A549 (cell line): ENCODE data around the gene HPCAL1. TPM values are rescaled to one million over a fixed set of nuclear protein-coding genes. Genes with fewer than 3 reads are reported as not detected.
"Not testable (repeated sequence)": the region's sequence is repeated elsewhere in the genome, so short reads cannot be mapped to it uniquely, and the experiment has no call there.

Experiments
- ATAC-seq, 2 experiments: fragments of 200-7000 bp in 1 of 2; fragments of >200 bp in 1 of 2; cut with Nextera tagmentation in 1 of 2; cut with Tn5 transposase in 1 of 2; 3 replicates each; pipeline versions ENCODE4 v1.8.0 to v1.9.1; 2018 to 2020; ENCODE audit warnings: mild to moderate bottlenecking in 1 of 2, moderate library complexity in 1 of 2
- CTCF ChIA-PET: fragments of 300-600 bp; sonication (Branson Sonifier 250); formaldehyde crosslinking; extraction: SDS; loops from one replicate; lab custom pipeline; 2021; ENCODE audit warnings: antibody characterized with exemption, inconsistent platforms; lab: Yijun Ruan, JAX
- POLR2A ChIA-PET: fragments of 350-600 bp; formaldehyde crosslinking; extraction: SDS; loops from one replicate; lab custom pipeline; 2021; ENCODE audit warnings: antibody characterized with exemption, inconsistent platforms; lab: Yijun Ruan, JAX
- DNase-seq, 2 experiments: peaks; one replicate each; pipeline versions ENCODE4 v3.0.0 to v3.0.0-alpha.2; 2011 to 2016; ENCODE audit warnings: low read depth in 1 of 2, low spot score in 1 of 2
- FAIRE-seq: peaks from 2 replicates; lab custom pipeline; 2011; peaks lifted over from hg19 to GRCh38; lab: Jason Lieb, UNC
- H3K27ac ChIP-seq, 2 experiments: fragments of >200 bp; sonication (Bioruptor Twin); formaldehyde crosslinking; 3 replicates each; pipeline ENCODE4 v1.5.1; 2016 to 2017
- H3K4me1 ChIP-seq: fragments of >200 bp; sonication (Bioruptor Twin); formaldehyde crosslinking; 3 replicates; pipeline ENCODE4 v1.6.1; 2016
- H3K4me2 ChIP-seq: fragments of >200 bp; sonication (Bioruptor Twin); formaldehyde crosslinking; 3 replicates; pipeline ENCODE4 v1.6.1; 2016
- H3K4me3 ChIP-seq: fragments of >200 bp; sonication (Bioruptor Twin); formaldehyde crosslinking; 3 replicates; pipeline ENCODE4 v1.5.1; 2016
- H3K9me3 ChIP-seq: fragments of >200 bp; sonication (Bioruptor Twin); formaldehyde crosslinking; 3 replicates; pipeline ENCODE4 v1.6.1; 2016
- CBX8 ChIP-seq: fragments of 200-600 bp; sonication (generic); IDR thresholded peaks from 2 replicates; pipeline ENCODE4 v1.6.1; 2016
- CEBPB ChIP-seq, 2 experiments: fragments of >200 bp in 1 of 2; sonication (Bioruptor Twin) in 1 of 2; formaldehyde crosslinking in 1 of 2; IDR thresholded peaks; 2 replicates each; pipeline ENCODE4 v1.6.1; 2012 to 2016
- CHD2 ChIP-seq: fragments of 150-350 bp; IDR thresholded peaks from 2 replicates; pipeline ENCODE4 v1.6.1; 2014; ENCODE audit warnings: low read length; ENCODE audit not compliant: partially characterized antibody
- CHD4 ChIP-seq: fragments of 200-600 bp; sonication (generic); IDR thresholded peaks from 2 replicates; pipeline ENCODE4 v1.6.1; 2016; ENCODE audit warnings: antibody characterized with exemption, mild to moderate bottlenecking, borderline replicate concordance
- EHMT2 ChIP-seq: fragments of 200-600 bp; sonication (generic); IDR thresholded peaks from 2 replicates; pipeline ENCODE4 v1.6.1; 2016; ENCODE audit warnings: antibody characterized with exemption, low read depth, mild to moderate bottlenecking, moderate library complexity
- EP300 ChIP-seq, 2 experiments: fragments of >200 bp; sonication (Bioruptor Twin); formaldehyde crosslinking; IDR thresholded peaks; 2 replicates in 1 of 2; 3 replicates in 1 of 2; pipeline ENCODE4 v1.6.1; 2016 to 2017
- ESRRA ChIP-seq: fragments of 150-350 bp; IDR thresholded peaks from 2 replicates; pipeline ENCODE4 v1.6.1; 2014; ENCODE audit warnings: mild to moderate bottlenecking, low read length, borderline replicate concordance
- FOSB ChIP-seq: fragments of 250-450 bp; sonication (Bioruptor Pico); IDR thresholded peaks from 2 replicates; pipeline ENCODE4 v1.5.0; 2020; ENCODE audit warnings: mild to moderate bottlenecking, moderate library complexity
- HDAC2 ChIP-seq: fragments of 200-600 bp; sonication (generic); IDR thresholded peaks from 2 replicates; pipeline ENCODE4 v1.6.1; 2016
- HEYL ChIP-seq: fragments of 250-450 bp; sonication (Bioruptor Pico); IDR thresholded peaks from 2 replicates; pipeline ENCODE4 v1.8.0; 2021; ENCODE audit warnings: mild to moderate bottlenecking, moderate library complexity
- HOXB13 ChIP-seq: fragments of 250-450 bp; sonication (Bioruptor Pico); IDR thresholded peaks from 2 replicates; pipeline ENCODE4 v1.5.0; 2020; ENCODE audit warnings: low read depth, mild to moderate bottlenecking, moderate library complexity
- MAFK ChIP-seq: fragments of 450-650 bp; IDR thresholded peaks from 2 replicates; pipeline ENCODE4 v1.6.1; 2014; ENCODE audit not compliant: partially characterized antibody
- MAZ ChIP-seq: fragments of 150-350 bp; IDR thresholded peaks from 2 replicates; pipeline ENCODE4 v1.6.1; 2014; ENCODE audit warnings: antibody characterized with exemption, low read depth, low read length, borderline replicate concordance
- NFE2L2 ChIP-seq: fragments of 150-350 bp; conservative IDR thresholded peaks from 2 replicates; pipeline ENCODE4 v1.6.1; 2014; ENCODE audit warnings: low read length
- NPAS2 ChIP-seq: fragments of 250-450 bp; sonication (Bioruptor Pico); IDR thresholded peaks from 2 replicates; pipeline ENCODE4 v1.8.0; 2022; ENCODE audit warnings: mild to moderate bottlenecking, moderate library complexity, borderline replicate concordance
- NR3C1 ChIP-seq: fragments of >200 bp; sonication (Bioruptor Twin); formaldehyde crosslinking; IDR thresholded peaks from 3 replicates; pipeline ENCODE4 v1.6.1; 2017
- PHF8 ChIP-seq: fragments of 200-600 bp; sonication (generic); IDR thresholded peaks from 2 replicates; pipeline ENCODE4 v1.6.1; 2016; ENCODE audit warnings: low read depth, mild to moderate bottlenecking, antibody characterized with exemption, moderate library complexity, borderline replicate concordance
- POLR2A ChIP-seq: IDR thresholded peaks from 2 replicates; pipeline ENCODE4 v1.6.1; 2012; ENCODE audit warnings: mild to moderate bottlenecking, low read length
- RNF2 ChIP-seq: fragments of 200-600 bp; sonication (generic); IDR thresholded peaks from 2 replicates; pipeline ENCODE4 v1.6.1; 2016; ENCODE audit warnings: low read depth, mild to moderate bottlenecking, antibody characterized with exemption, moderate library complexity, borderline replicate concordance
- SMC3 ChIP-seq: fragments of >200 bp; sonication (Bioruptor Twin); formaldehyde crosslinking; IDR thresholded peaks from 3 replicates; pipeline ENCODE4 v1.6.1; 2018; ENCODE audit warnings: inconsistent platforms
- TFCP2L1 ChIP-seq: fragments of 250-450 bp; sonication (Bioruptor Pico); IDR thresholded peaks from 2 replicates; pipeline ENCODE4 v1.5.0; 2021; ENCODE audit warnings: mild to moderate bottlenecking
- TP53 ChIP-seq: fragments of 250-450 bp; sonication (Bioruptor Pico); IDR thresholded peaks from 2 replicates; pipeline ENCODE4 v1.5.0; 2021; ENCODE audit warnings: mild to moderate bottlenecking, moderate library complexity
- WGBS: methylation state at CpG from one replicate; pipeline ENCODE4 v1.1.6; 2017; ENCODE audit errors: missing lambda C conversion rate; 5-methylcytosine and 5-hydroxymethylcytosine counted together
- polyA plus RNA-seq, 4 experiments: library from polyadenylated mRNA; depleted of rRNA in 3 of 4; stranded (reverse); fragments of >200 nt; fragmentation: RNase III in 1 of 4; extraction: RNeasy Plus Mini Kit Qiagen cat#74134 plus additional on column Dnase treatment in 1 of 4; gene quantifications; 2 replicates in 3 of 4; 3 replicates in 1 of 4; pipeline ENCODE4 v1.2.3, GENCODE V29; 2011 to 2017
- TF ChIP-seq, protein P1 (sequence below): fragments of >200 bp; sonication (Bioruptor Twin); formaldehyde crosslinking; IDR thresholded peaks from 3 replicates; pipeline ENCODE4 v1.5.1; 2016
- TF ChIP-seq, protein P2 (sequence below): IDR thresholded peaks from 2 replicates; pipeline ENCODE4 v1.6.1; 2012; ENCODE audit warnings: low read depth, borderline replicate concordance
- TF ChIP-seq, protein P3 (sequence below): fragments of 150-350 bp; IDR thresholded peaks from 2 replicates; pipeline ENCODE4 v1.6.1; 2014; ENCODE audit warnings: low read depth, mild to moderate bottlenecking, low read length
- TF ChIP-seq, protein P4 (sequence below): fragments of 450-650 bp; IDR thresholded peaks from 2 replicates; pipeline ENCODE4 v1.6.1; 2014; ENCODE audit warnings: antibody characterized with exemption

Gene HPCAL1
- polyA plus RNA-seq, 2 of the 4 experiments (the other 2 are of a cell fraction) = 44.4 to 66.4 TPM

DNA sequence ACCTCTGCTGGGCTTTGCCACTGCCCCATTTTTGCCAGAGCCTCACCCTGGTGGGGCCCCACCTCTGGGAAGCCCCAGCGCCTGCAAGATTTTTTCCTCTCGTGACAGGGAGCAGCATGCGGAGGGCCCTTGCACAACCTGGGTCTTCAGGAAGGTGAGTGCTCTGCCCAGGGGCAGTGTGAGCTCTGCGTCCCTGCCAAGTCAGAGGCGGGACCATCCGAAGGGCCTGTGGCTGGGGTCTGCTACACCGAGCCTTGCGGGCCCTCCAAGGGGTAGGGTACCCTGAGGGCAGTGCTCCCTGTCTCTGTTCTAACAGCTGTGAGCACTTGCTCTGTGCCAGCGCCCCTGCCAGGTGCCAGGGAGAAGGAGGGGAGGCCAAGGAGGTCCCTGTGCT, 151.2 kb downstream of the HPCAL1 start:
- TF ChIP-seq TP53 (CRISPR knock-in tag) = no peak
- TF ChIP-seq, protein P1, sequence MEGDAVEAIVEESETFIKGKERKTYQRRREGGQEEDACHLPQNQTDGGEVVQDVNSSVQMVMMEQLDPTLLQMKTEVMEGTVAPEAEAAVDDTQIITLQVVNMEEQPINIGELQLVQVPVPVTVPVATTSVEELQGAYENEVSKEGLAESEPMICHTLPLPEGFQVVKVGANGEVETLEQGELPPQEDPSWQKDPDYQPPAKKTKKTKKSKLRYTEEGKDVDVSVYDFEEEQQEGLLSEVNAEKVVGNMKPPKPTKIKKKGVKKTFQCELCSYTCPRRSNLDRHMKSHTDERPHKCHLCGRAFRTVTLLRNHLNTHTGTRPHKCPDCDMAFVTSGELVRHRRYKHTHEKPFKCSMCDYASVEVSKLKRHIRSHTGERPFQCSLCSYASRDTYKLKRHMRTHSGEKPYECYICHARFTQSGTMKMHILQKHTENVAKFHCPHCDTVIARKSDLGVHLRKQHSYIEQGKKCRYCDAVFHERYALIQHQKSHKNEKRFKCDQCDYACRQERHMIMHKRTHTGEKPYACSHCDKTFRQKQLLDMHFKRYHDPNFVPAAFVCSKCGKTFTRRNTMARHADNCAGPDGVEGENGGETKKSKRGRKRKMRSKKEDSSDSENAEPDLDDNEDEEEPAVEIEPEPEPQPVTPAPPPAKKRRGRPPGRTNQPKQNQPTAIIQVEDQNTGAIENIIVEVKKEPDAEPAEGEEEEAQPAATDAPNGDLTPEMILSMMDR = no peak
- no peak for TF ChIP-seq HOXB13 (CRISPR knock-in tag)
- no peak for TF ChIP-seq MAZ
- no peak for TF ChIP-seq MAFK
- TF ChIP-seq CEBPB (IDR thresholded peaks at IDR 0.05) = no peak
- TF ChIP-seq PHF8 = no peak
- TF ChIP-seq RNF2 = no peak
- no peak for TF ChIP-seq POLR2A
- TF ChIP-seq CHD4 = no peak
- TF ChIP-seq, protein P2, sequence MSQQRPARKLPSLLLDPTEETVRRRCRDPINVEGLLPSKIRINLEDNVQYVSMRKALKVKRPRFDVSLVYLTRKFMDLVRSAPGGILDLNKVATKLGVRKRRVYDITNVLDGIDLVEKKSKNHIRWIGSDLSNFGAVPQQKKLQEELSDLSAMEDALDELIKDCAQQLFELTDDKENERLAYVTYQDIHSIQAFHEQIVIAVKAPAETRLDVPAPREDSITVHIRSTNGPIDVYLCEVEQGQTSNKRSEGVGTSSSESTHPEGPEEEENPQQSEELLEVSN = no peak
- TF ChIP-seq, protein P3, sequence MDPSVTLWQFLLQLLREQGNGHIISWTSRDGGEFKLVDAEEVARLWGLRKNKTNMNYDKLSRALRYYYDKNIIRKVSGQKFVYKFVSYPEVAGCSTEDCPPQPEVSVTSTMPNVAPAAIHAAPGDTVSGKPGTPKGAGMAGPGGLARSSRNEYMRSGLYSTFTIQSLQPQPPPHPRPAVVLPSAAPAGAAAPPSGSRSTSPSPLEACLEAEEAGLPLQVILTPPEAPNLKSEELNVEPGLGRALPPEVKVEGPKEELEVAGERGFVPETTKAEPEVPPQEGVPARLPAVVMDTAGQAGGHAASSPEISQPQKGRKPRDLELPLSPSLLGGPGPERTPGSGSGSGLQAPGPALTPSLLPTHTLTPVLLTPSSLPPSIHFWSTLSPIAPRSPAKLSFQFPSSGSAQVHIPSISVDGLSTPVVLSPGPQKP = no peak
- ATAC-seq (no peak), DNase-seq (no peak), FAIRE-seq (no peak)
- 90% methylated on average over 8 of the region's 9 CpGs for WGBS
- Histone ChIP-seq H3K4me2 (no peak overlapping the region), H3K4me1 (peaks cover 52% of the 10 kb centered on the region), H3K27ac (peak overlapping the region; percentile 46 to 79; a peak in 5 of 6 replicates), H3K4me3 (no peak overlapping the region), H3K9me3 (no peaks in the 10 kb centered on the region)
- ChIA-PET POLR2A (no interaction called here), CTCF (interaction anchor here (1.0 to 1.2 kb wide), 2 partner anchors 18 to 38 kb away, joined by 3 to 5 read pairs; no protein-coding TSS in a partner anchor)

DNA sequence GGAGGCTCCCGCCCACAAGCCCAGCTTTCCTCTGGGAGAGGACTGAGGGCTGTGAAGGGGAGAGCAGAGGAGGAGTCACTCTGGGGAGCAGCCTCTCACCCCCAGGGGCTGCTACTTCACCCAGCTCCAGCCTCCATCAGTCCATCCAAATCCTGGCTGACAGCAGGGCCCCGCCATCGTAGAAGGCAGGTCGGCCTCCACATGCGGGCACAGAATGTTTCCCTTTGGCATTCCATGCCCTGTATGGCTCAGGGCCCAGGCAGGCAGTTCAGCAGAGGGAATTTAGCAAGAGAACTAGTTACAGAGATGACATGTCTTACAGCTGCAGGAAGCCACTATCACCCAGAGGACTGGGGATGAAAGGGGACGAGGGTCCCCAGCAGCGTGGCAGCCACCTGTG, 151.8 kb downstream of the HPCAL1 start:
- DNase-seq (no peak), FAIRE-seq (no peak), ATAC-seq (no peak)
- TF ChIP-seq CBX8 (no peak), SMC3 (no peak), EHMT2 (no peak), HEYL (no peak), TFCP2L1 (CRISPR knock-in tag) (no peak), MAZ (no peak), NR3C1 (no peak), CHD2 (no peak), FOSB (no peak), EP300 (IDR thresholded peaks at IDR 0.05) (no peak), NPAS2 (CRISPR knock-in tag) (no peak), HDAC2 (no peak), NFE2L2 (no peak), ESRRA (no peak)
- TF ChIP-seq, protein P4, sequence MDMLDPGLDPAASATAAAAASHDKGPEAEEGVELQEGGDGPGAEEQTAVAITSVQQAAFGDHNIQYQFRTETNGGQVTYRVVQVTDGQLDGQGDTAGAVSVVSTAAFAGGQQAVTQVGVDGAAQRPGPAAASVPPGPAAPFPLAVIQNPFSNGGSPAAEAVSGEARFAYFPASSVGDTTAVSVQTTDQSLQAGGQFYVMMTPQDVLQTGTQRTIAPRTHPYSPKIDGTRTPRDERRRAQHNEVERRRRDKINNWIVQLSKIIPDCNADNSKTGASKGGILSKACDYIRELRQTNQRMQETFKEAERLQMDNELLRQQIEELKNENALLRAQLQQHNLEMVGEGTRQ = no peak
- 81% methylated on average over 7 of the region's 7 CpGs for WGBS
- ChIA-PET CTCF (interaction anchor here (0.6 to 1.9 kb wide), 5 partner anchors 11 to 312 kb away, joined by 3 to 5 read pairs (median 3); no protein-coding TSS in a partner anchor), POLR2A (no interaction called here)
- H3K4me1 ChIP-seq = peaks cover 46% of the 10 kb centered on the region
- H3K9me3 ChIP-seq = no peaks in the 10 kb centered on the region
- no peak overlapping the region for H3K4me3 ChIP-seq
- peak overlapping the region; percentile 46 to 79; a peak in 5 of 6 replicates for H3K27ac ChIP-seq
- no peak overlapping the region for H3K4me2 ChIP-seq

DNA sequence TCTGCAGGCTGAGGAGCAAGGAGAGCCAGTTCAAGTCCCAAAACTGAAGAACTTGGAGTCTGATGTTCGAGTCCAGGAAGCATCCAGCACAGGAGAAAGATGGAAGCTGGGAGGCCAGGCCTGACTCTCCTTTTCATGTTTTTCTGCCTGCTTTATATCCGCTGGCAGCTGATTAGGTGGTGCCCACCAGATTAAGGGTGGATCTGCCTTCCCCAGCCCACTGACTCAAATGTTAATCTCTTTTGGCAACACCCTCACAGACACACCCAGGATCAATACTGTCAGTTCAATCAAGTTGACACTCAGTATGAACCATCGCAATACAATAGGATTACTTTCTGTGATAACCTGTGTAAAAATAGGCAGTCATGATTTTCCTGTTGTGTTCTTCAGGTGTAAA, 154.5 kb downstream of the HPCAL1 start:
- H3K4me3 ChIP-seq, POLR2A ChIA-PET, DNase-seq, ATAC-seq, FAIRE-seq, H3K27ac ChIP-seq, H3K4me2 ChIP-seq, H3K9me3 ChIP-seq: not testable (repeated sequence)
- H3K4me1 ChIP-seq = peaks cover 19% of the 10 kb centered on the region
- 82% methylated on average over 3 of the region's 3 CpGs for WGBS
- CTCF ChIA-PET = interaction anchor here (1.0 to 2.4 kb wide), 3 partner anchors 15 to 315 kb away, joined by 3 to 14 read pairs (median 4); no protein-coding TSS in a partner anchor
